CD4-positive, alpha-beta T cell (primary cell): ENCODE results near the gene EPHA4. TPM values are rescaled to one million over a fixed set of nuclear protein-coding genes. Genes with fewer than 3 reads are reported as not detected.
A peak's percentile ranks its signal among the peaks of the same experiment; 100 is the strongest.

Experiments used
- ATAC-seq: fragments of 200-7000 bp; cut with Tn5 transposase; one replicate; pipeline ENCODE4 v1.10.0; 2022; ENCODE audit warnings: mild to moderate bottlenecking; ENCODE audit not compliant: poor library complexity
- CTCF ChIA-PET: fragments of 350-600 bp; sonication (Branson Sonifier 250); formaldehyde crosslinking; loops from one replicate; lab custom pipeline; 2021; ENCODE audit warnings: antibody characterized with exemption, inconsistent platforms; lab: Charles Lee
- POLR2A ChIA-PET: fragments of 350-600 bp; sonication (Branson Sonifier 250); formaldehyde crosslinking; loops from one replicate; lab custom pipeline; 2021; ENCODE audit warnings: antibody characterized with exemption, inconsistent platforms; lab: Charles Lee
- DNase-seq, 14 experiments: peaks; one replicate each; pipeline ENCODE4 v3.0.0-alpha.2; 2013 to 2020; ENCODE audit warnings: mixed read lengths in 2 of 14
- H3K27ac ChIP-seq, 2 donors: one replicate each; pipeline versions ENCODE4 v1.5.1 to v1.7.0; 2013; ENCODE audit warnings: low read length in 2 of 2, low read depth in 1 of 2, mild to moderate bottlenecking in 1 of 2
- H3K27me3 ChIP-seq, 2 experiments: 1 replicate in 1 of 2; 2 replicates in 1 of 2; pipeline versions ENCODE4 v1.6.1 to v1.7.0; 2013; ENCODE audit warnings: low read length in 2 of 2, control low read depth in 1 of 2, mild to moderate bottlenecking in 1 of 2, moderate library complexity in 1 of 2; ENCODE audit not compliant: insufficient read depth in 2 of 2, control insufficient read depth in 1 of 2
- H3K36me3 ChIP-seq: one replicate; pipeline ENCODE4 v1.6.1; 2013; ENCODE audit warnings: low read length, control low read depth; ENCODE audit not compliant: insufficient read depth
- H3K4me1 ChIP-seq: one replicate; pipeline ENCODE4 v1.6.1; 2013; ENCODE audit warnings: low read length, control low read depth; ENCODE audit not compliant: insufficient read depth
- H3K4me3 ChIP-seq: one replicate; pipeline ENCODE4 v1.5.1; 2013; ENCODE audit warnings: mild to moderate bottlenecking, low read length, moderate library complexity
- H3K9me3 ChIP-seq, 2 experiments: 1 replicate in 1 of 2; 2 replicates in 1 of 2; pipeline versions ENCODE4 v1.6.1 to v1.7.0; 2013; ENCODE audit warnings: low read length in 2 of 2, mild to moderate bottlenecking in 2 of 2, control low read depth in 1 of 2, moderate library complexity in 1 of 2; ENCODE audit not compliant: control insufficient read depth in 1 of 2, insufficient read depth in 1 of 2
- H3K27ac Mint-ChIP-seq: one replicate; pipeline ENCODE4 v1.8.0; 2020; ENCODE audit warnings: mixed read lengths
- H3K27me3 Mint-ChIP-seq: one replicate; pipeline ENCODE4 v1.8.0; 2021; ENCODE audit warnings: mixed read lengths
- H3K36me3 Mint-ChIP-seq: one replicate; pipeline ENCODE4 v1.8.0; 2021; ENCODE audit warnings: low read depth, mixed read lengths
- H3K4me1 Mint-ChIP-seq: one replicate; pipeline ENCODE4 v1.8.0; 2021; ENCODE audit warnings: low read depth, mixed read lengths
- H3K4me3 Mint-ChIP-seq: one replicate; pipeline ENCODE4 v1.8.0; 2020; ENCODE audit warnings: mild to moderate bottlenecking, mixed read lengths
- H3K9me3 Mint-ChIP-seq: one replicate; pipeline ENCODE4 v1.8.0; 2020; ENCODE audit warnings: mixed read lengths
- intact Hi-C, 2 experiments: fragments of 100-400 bp; cut with DNase I in 1 of 2; cut with micrococcal nuclease in 1 of 2; formaldehyde crosslinking; loops; one replicate each; pipeline versions ENCODE4 v1.15.1 to v1.9.0; 2023 to 2025; cut with DNase I, micrococcal nuclease
- total RNA-seq, 174 experiments: library from RNA in 2 of 174; stranded (reverse) in 2 of 174; gene quantifications; one replicate each; pipeline ENCODE4 v1.2.3 and lab custom pipeline; 2021 to 2026
- TF ChIP-seq, protein P1 (sequence below): fragments of 200-600 bp; IDR thresholded peaks from one replicate; pipeline ENCODE4 v1.8.0; 2022; ENCODE audit warnings: antibody characterized with exemption, mild to moderate bottlenecking

EPHA4 gene
- total RNA-seq, 2 experiments from 2014 or later = 85.7 to 86.5 TPM

DNA sequence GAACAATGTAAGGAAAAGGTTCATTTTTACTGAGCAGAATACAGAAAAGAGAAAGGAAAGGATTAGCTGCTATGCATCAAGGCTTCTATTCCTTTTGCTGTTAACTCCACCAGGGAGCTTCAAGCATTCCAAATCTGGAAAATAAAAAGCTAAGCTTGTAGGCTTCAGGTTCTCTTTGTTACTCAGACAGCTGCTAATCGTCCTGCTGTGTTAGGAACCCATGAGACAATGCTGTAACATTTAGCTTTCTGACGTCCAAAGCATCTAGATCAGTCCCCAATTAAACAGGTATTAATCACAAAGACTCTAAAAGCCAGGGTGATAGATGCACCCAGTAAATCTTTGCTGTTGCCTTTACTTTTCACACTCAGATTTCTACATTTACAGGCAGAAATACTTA is 103.8 kb downstream of the EPHA4 start:
- CTCF ChIA-PET = no interaction called here
- Mint-ChIP-seq H3K4me3 (no peak overlapping the region), H3K27ac (peak overlapping the region; percentile 11), H3K27me3 (no peaks in the 10 kb centered on the region), H3K36me3 (peaks cover 5% of the 10 kb centered on the region), H3K4me1 (peaks cover 55% of the 10 kb centered on the region), H3K9me3 (no peaks in the 10 kb centered on the region)
- POLR2A ChIA-PET = interaction anchor here (1.2 to 1.9 kb wide), 2 partner anchors 50 to 103 kb away, joined by 3 to 5 read pairs; no protein-coding TSS in a partner anchor
- no peaks in the 10 kb centered on the region for H3K36me3 ChIP-seq
- no peak for ATAC-seq
- no peaks in the 10 kb centered on the region for H3K27me3 ChIP-seq
- no peak overlapping the region for H3K4me3 ChIP-seq
- peaks cover 19% of the 10 kb centered on the region for H3K4me1 ChIP-seq
- no peak for DNase-seq
- H3K27ac ChIP-seq = no peak overlapping the region
- TF ChIP-seq, protein P1, sequence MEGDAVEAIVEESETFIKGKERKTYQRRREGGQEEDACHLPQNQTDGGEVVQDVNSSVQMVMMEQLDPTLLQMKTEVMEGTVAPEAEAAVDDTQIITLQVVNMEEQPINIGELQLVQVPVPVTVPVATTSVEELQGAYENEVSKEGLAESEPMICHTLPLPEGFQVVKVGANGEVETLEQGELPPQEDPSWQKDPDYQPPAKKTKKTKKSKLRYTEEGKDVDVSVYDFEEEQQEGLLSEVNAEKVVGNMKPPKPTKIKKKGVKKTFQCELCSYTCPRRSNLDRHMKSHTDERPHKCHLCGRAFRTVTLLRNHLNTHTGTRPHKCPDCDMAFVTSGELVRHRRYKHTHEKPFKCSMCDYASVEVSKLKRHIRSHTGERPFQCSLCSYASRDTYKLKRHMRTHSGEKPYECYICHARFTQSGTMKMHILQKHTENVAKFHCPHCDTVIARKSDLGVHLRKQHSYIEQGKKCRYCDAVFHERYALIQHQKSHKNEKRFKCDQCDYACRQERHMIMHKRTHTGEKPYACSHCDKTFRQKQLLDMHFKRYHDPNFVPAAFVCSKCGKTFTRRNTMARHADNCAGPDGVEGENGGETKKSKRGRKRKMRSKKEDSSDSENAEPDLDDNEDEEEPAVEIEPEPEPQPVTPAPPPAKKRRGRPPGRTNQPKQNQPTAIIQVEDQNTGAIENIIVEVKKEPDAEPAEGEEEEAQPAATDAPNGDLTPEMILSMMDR = no peak
- intact Hi-C loops = loop anchor here in 1 of 2 experiments (10.0 kb wide), 1 partner anchor 46 kb away; no protein-coding TSS in a partner anchor
- H3K9me3 ChIP-seq = no peaks in the 10 kb centered on the region

DNA sequence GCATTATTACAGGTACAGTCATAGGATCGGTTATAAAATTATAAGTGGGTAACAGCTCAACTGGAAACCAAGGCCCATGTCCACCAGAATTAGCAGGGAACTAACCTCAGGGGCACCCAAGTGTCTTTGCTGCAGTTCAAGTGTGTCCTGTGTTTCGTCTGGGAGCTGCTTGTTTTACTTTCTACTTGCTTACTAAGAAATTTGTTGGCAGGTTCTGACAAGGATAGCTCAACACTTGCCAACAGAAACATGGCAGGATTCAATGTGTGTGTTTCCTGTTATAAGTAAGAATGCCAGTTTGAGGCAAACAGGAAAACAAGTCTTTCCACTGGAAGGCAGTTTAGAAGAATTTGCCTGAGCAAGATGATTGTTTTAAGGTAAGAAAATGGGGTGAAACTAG is 104.5 kb downstream of the EPHA4 start:
- Histone ChIP-seq H3K27me3 (no peaks in the 10 kb centered on the region), H3K4me1 (peaks cover 19% of the 10 kb centered on the region), H3K27ac (no peak overlapping the region), H3K9me3 (no peaks in the 10 kb centered on the region), H3K36me3 (no peaks in the 10 kb centered on the region), H3K4me3 (no peak overlapping the region)
- CTCF ChIA-PET = no interaction called here
- DNase-seq = no peak
- H3K36me3 Mint-ChIP-seq = peaks cover 5% of the 10 kb centered on the region
- no peak for ATAC-seq
- H3K27me3 Mint-ChIP-seq = no peaks in the 10 kb centered on the region
- TF ChIP-seq, protein P1 = no peak
- POLR2A ChIA-PET = interaction anchor here (1.2 to 1.9 kb wide), 2 partner anchors 51 to 104 kb away, joined by 3 to 5 read pairs; no protein-coding TSS in a partner anchor
- peak overlapping the region; percentile 11 for H3K27ac Mint-ChIP-seq
- peaks cover 62% of the 10 kb centered on the region for H3K4me1 Mint-ChIP-seq
- intact Hi-C loops = loop anchor here in 1 of 2 experiments (10.0 kb wide), 1 partner anchor 47 kb away; no protein-coding TSS in a partner anchor
- H3K4me3 Mint-ChIP-seq = no peak overlapping the region
- no peaks in the 10 kb centered on the region for H3K9me3 Mint-ChIP-seq

DNA sequence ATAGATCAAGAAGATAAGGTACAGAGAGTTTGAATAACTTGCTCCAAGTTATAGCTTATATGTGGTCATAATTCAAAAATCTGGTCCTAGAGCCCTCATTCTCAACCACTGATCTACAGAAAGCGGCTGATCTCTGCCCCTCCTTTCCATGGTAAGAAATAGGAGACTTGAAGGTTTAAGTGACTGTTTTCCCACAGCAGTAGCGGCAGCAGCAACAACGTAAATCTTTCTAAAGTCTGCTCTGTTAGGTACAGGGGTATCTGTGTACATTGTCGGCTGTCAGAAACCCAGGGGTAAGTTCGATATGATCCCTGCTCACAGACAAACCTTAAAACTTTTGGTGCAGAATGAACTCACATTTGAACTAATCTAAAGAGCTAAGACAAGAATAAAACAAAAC is 105.4 kb downstream of the EPHA4 start:
- no peak overlapping the region for H3K27ac ChIP-seq
- intact Hi-C loops = loop anchor here in 1 of 2 experiments (10.0 kb wide), 1 partner anchor 48 kb away; no protein-coding TSS in a partner anchor
- ChIA-PET POLR2A (interaction anchor here (1.2 to 1.9 kb wide), 2 partner anchors 52 to 105 kb away, joined by 3 to 5 read pairs; no protein-coding TSS in a partner anchor), CTCF (no interaction called here)
- no peaks in the 10 kb centered on the region for H3K9me3 Mint-ChIP-seq
- peak overlapping the region; percentile 11 for H3K27ac Mint-ChIP-seq
- DNase-seq = no peak
- H3K4me1 Mint-ChIP-seq = peaks cover 64% of the 10 kb centered on the region
- H3K4me3 Mint-ChIP-seq = no peak overlapping the region
- no peaks in the 10 kb centered on the region for H3K27me3 ChIP-seq
- peaks cover 5% of the 10 kb centered on the region for H3K36me3 Mint-ChIP-seq
- H3K36me3 ChIP-seq = no peaks in the 10 kb centered on the region
- TF ChIP-seq, protein P1 = no peak
- H3K27me3 Mint-ChIP-seq = no peaks in the 10 kb centered on the region
- H3K9me3 ChIP-seq = no peaks in the 10 kb centered on the region
- peaks cover 19% of the 10 kb centered on the region for H3K4me1 ChIP-seq
- ATAC-seq = no peak
- H3K4me3 ChIP-seq = no peak overlapping the region
